Uterus (tissue), 4 donors: ENCODE data around the gene CAPZA2. TPM values are rescaled to one million over a fixed set of nuclear protein-coding genes. Genes with fewer than 3 reads are reported as not detected.

ENCODE experiments used
- DNase-seq, 2 donors: peaks; one replicate each; pipeline ENCODE4 v3.0.0-alpha.2; 2019 to 2020
- H3K27ac ChIP-seq, 2 donors: fragments of 200-600 bp; sonication (generic); 1 replicate in 1 of 2; 2 replicates in 1 of 2; pipeline ENCODE4 v1.5.1; 2016 to 2018
- H3K27me3 ChIP-seq, 2 donors: fragments of 200-600 bp; sonication (generic); one replicate each; pipeline ENCODE4 v1.5.1; 2018 to 2019; ENCODE audit warnings: control low read depth in 1 of 2
- H3K36me3 ChIP-seq, 2 donors: fragments of 200-600 bp; sonication (generic); one replicate each; pipeline ENCODE4 v1.5.1; 2019; ENCODE audit warnings: control low read depth in 1 of 2
- H3K4me1 ChIP-seq, 2 donors: fragments of 200-600 bp; sonication (generic); one replicate each; pipeline ENCODE4 v1.5.1; 2018 to 2019; ENCODE audit warnings: control low read depth in 1 of 2
- H3K4me3 ChIP-seq, 2 donors: fragments of 200-600 bp; sonication (generic); 1 replicate in 1 of 2; 2 replicates in 1 of 2; pipeline ENCODE4 v1.5.1; 2018 to 2019; ENCODE audit warnings: mild to moderate bottlenecking in 1 of 2
- H3K9me3 ChIP-seq, 2 donors: fragments of 200-600 bp; sonication (generic); one replicate each; pipeline ENCODE4 v1.5.1; 2019; ENCODE audit warnings: control low read depth in 1 of 2
- CTCF ChIP-seq, 4 experiments: fragments of 200-600 bp in 2 of 4; fragments of 450-650 bp in 2 of 4; sonication (generic) in 2 of 4; IDR thresholded peaks; one replicate each; pipeline ENCODE4 v1.5.1; 2016 to 2019; ENCODE audit warnings: antibody characterized with exemption in 4 of 4, mild to moderate bottlenecking in 2 of 4, moderate library complexity in 1 of 4
- POLR2A ChIP-seq, 2 donors: fragments of 450-650 bp; IDR thresholded peaks; one replicate each; pipeline ENCODE4 v1.6.1; 2016; ENCODE audit warnings: antibody characterized with exemption in 2 of 2, mild to moderate bottlenecking in 1 of 2, moderate library complexity in 1 of 2
- intact Hi-C: fragments of 100-400 bp; cut with DNase I; formaldehyde crosslinking; loops from one replicate; pipeline ENCODE4 v1.15.1; 2023; ENCODE audit warnings: low total_unique reads
- total RNA-seq, 4 donors: library from RNA; depleted of rRNA in 3 of 4; stranded (reverse); fragments of >200 nt in 3 of 4; gene quantifications; one replicate each; pipeline versions ENCODE4 v1.1.0 to v1.2.4, GENCODE V29; 2014 to 2023
- donor health status: DM: yes; HTN: yes; CAD: no.

The CAPZA2 gene
- total RNA-seq, 4 donors from 2014 or later = 142 to 467 (median 219) TPM

GRCh38 chr7:116859323-116859722 is 3.1 kb upstream of the CAPZA2 start:
- H3K36me3 ChIP-seq = no peaks in the 10 kb centered on the region
- no peak for TF ChIP-seq POLR2A (IDR thresholded peaks at IDR 0.05)
- TF ChIP-seq CTCF (IDR thresholded peaks at IDR 0.05) = no peak
- H3K4me3 ChIP-seq = no peak overlapping the region
- no peaks in the 10 kb centered on the region for H3K9me3 ChIP-seq
- intact Hi-C loops = no loop called here
- DNase-seq = no peak
- H3K4me1 ChIP-seq = no peaks in the 10 kb centered on the region
- H3K27me3 ChIP-seq = no peaks in the 10 kb centered on the region
- no peak overlapping the region for H3K27ac ChIP-seq

GRCh38 chr7:116861717-116862116 is 670 bp upstream of the CAPZA2 start:
- H3K4me3 ChIP-seq = peak overlapping the region in 1 of 2 donors; percentile 89
- intact Hi-C loops = no loop called here

GRCh38 chr7:116862951-116863670 is 724 bp downstream of the CAPZA2 start:
- H3K4me3 ChIP-seq = peak overlapping the region; percentile 81 to 89
- H3K4me1 ChIP-seq = peaks cover 0 to 4% of the 10 kb centered on the region in 2 donors
- DNase-seq = peak in 1 of 2 donors; percentile 23
- peak overlapping the region; percentile 96 to 97 for H3K27ac ChIP-seq
- TF ChIP-seq POLR2A (IDR thresholded peaks at IDR 0.05) (no peak), CTCF (IDR thresholded peaks at IDR 0.05) (no peak)
- no peaks in the 10 kb centered on the region for H3K9me3 ChIP-seq
- no peaks in the 10 kb centered on the region for H3K27me3 ChIP-seq
- intact Hi-C loops = no loop called here
- H3K36me3 ChIP-seq = no peaks in the 10 kb centered on the region

More at GRCh38 chr7:116861717-116862116, 670 bp upstream of the CAPZA2 start:
- no peak for DNase-seq
- Histone ChIP-seq H3K9me3 (no peaks in the 10 kb centered on the region), H3K27me3 (no peaks in the 10 kb centered on the region), H3K27ac (peak overlapping the region; percentile 96 to 97), H3K4me1 (peaks cover 0 to 4% of the 10 kb centered on the region in 2 donors), H3K36me3 (no peaks in the 10 kb centered on the region)
- no peak for TF ChIP-seq POLR2A (IDR thresholded peaks at IDR 0.05)
- no peak for TF ChIP-seq CTCF (IDR thresholded peaks at IDR 0.05)

- intact Hi-C loops = no loop called here
- Histone ChIP-seq H3K27me3 (no peaks in the 10 kb centered on the region), H3K36me3 (no peaks in the 10 kb centered on the region), H3K9me3 (no peaks in the 10 kb centered on the region), H3K4me1 (peaks cover 0 to 4% of the 10 kb centered on the region in 2 donors), H3K27ac (peak overlapping the region; percentile 96 to 97), H3K4me3 (peak overlapping the region; percentile 81 to 89)
- DNase-seq = no peak
- TF ChIP-seq POLR2A (IDR thresholded peaks at IDR 0.05) (no peak), CTCF (IDR thresholded peaks at IDR 0.05) (no peak)
Measured at GRCh38 chr7:116863936-116864500, 1.6 kb downstream of the CAPZA2 start.

GRCh38 chr7:116871061-116871700 is 8.8 kb downstream of the CAPZA2 start:
- DNase-seq = no peak
- Histone ChIP-seq H3K27me3 (no peaks in the 10 kb centered on the region), H3K4me3 (no peak overlapping the region), H3K27ac (peak overlapping the region; percentile 3 to 48), H3K4me1 (peaks cover 7 to 12% of the 10 kb centered on the region in 2 donors), H3K9me3 (no peaks in the 10 kb centered on the region), H3K36me3 (no peaks in the 10 kb centered on the region)
- intact Hi-C loops = no loop called here
- TF ChIP-seq POLR2A (IDR thresholded peaks at IDR 0.05) (no peak), CTCF (IDR thresholded peaks at IDR 0.05) (no peak)
